ENCODE results near the gene IL18BP.

Gene IL18BP

DNA sequence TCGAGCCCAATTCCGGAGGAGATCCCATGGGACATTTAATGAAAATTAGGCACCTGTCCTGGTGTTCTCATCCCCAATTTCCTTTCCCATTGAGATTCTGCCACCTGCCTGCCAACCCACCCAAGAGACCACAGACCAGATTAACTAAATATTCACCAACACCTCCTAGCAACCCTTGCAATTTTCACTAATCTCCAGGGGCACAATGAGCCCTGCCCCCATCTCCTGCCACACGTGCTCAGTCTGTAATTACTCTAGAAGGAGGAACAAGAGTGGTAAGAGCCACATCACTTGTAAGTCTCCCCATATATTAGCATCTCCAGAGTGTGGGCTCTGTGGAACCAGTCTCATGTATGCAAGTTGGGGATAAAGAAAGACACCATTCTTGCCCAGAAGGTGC is 38.0 kb downstream of the IL18BP start:
- no peak overlapping the region for H3K4me3 ChIP-seq (ENCODE audit: control insufficient read depth, low read depth, low read length)
- no peak for DNase-seq (ENCODE audit: low read depth)
- TF ChIP-seq CTCF (conservative IDR thresholded peaks at IDR 0.05; ENCODE audit: control insufficient read depth, insufficient read depth, low read depth, low read length): no peak

DNA sequence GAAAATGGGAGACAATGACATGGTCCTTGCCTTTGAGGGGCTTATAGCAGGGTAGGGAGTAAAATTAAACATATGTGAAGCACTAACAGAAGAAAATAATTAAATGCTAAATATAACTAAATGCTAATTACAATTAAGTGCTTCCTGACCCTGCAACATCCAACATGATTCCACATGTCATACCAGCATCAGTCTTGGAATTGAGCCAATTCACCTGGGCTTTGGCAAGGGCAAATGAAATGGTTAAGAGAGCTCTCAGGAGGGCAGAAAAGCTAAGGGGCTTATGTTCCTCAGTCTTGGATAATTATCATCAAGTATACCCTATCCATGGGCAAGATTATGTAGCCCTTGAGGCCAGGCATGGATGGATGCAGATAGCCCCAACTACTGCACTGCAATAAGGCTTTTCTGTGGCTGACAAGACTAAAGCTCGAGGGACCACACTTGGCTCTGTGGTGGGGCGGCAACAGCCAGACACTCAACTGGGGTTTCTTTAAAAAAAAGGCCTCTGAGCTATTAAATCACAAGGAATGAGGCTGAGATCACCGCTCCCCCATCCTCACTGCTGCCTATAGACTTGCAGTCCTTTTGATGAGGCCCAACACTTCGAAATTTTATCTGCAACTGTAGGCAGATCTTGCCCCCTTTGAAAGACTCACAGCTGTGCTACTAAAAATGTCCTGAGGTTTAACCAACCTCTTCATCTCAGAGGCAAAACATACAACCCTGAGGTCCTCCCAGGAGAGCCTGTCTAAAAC is 39.0 kb downstream of the IL18BP start:
- peak overlapping the region; percentile 27 for H3K4me3 ChIP-seq (ENCODE audit: control insufficient read depth, low read depth, low read length)
- DNase-seq (ENCODE audit: low read depth): peak; percentile 26
- no peak for TF ChIP-seq CTCF (conservative IDR thresholded peaks at IDR 0.05; ENCODE audit: control insufficient read depth, insufficient read depth, low read depth, low read length)

- H3K4me3 ChIP-seq (ENCODE audit: control insufficient read depth, low read depth, low read length): peak overlapping the region; percentile 72
- no peak for TF ChIP-seq CTCF (conservative IDR thresholded peaks at IDR 0.05; ENCODE audit: control insufficient read depth, insufficient read depth, low read depth, low read length)
- peak; percentile 81 for DNase-seq (ENCODE audit: low read depth)
These were observed 39.8 kb downstream of the IL18BP start for GRCh38 chr11:72038491-72038890.

- no peak for TF ChIP-seq CTCF (conservative IDR thresholded peaks at IDR 0.05; ENCODE audit: control insufficient read depth, insufficient read depth, low read depth, low read length)
These were observed 40.5 kb downstream of the IL18BP start for GRCh38 chr11:72039031-72039855.

DNA sequence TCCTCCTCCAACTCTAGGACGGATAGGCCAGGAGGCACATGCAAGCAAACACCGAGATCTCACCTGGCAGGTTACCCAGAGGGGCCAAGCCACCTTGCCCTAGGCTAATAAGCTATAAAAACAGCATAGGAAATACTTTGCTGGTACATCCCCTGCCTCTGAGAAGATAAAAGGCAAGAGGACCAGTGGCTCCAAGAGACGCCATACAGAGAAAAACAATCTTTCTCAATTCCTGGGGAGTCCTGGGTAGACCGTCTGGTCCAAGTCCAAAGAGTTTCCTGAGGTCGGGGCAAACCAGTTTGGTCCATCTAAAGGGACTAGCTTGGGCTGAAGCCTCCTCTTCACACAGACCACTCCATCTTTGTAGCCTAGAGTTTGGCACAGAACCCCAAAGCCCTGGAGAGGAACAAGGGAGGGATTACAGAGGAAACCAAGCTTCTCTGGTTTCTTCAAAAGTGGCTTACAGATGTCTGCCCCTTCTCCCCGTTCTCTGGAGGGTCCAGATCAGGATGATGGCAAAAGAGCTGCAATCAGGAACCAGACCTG is 41.2 kb downstream of the IL18BP start:
- H3K4me3 ChIP-seq (ENCODE audit: control insufficient read depth, low read depth, low read length): peak overlapping the region; percentile 72
- no peak for TF ChIP-seq CTCF (conservative IDR thresholded peaks at IDR 0.05; ENCODE audit: control insufficient read depth, insufficient read depth, low read depth, low read length)
- DNase-seq (ENCODE audit: low read depth): no peak

More at GRCh38 chr11:72039031-72039855, 40.5 kb downstream of the IL18BP start:
- DNase-seq (ENCODE audit: low read depth): peak; percentile 73
- H3K4me3 ChIP-seq (ENCODE audit: control insufficient read depth, low read depth, low read length): peak overlapping the region; percentile 72

DNA sequence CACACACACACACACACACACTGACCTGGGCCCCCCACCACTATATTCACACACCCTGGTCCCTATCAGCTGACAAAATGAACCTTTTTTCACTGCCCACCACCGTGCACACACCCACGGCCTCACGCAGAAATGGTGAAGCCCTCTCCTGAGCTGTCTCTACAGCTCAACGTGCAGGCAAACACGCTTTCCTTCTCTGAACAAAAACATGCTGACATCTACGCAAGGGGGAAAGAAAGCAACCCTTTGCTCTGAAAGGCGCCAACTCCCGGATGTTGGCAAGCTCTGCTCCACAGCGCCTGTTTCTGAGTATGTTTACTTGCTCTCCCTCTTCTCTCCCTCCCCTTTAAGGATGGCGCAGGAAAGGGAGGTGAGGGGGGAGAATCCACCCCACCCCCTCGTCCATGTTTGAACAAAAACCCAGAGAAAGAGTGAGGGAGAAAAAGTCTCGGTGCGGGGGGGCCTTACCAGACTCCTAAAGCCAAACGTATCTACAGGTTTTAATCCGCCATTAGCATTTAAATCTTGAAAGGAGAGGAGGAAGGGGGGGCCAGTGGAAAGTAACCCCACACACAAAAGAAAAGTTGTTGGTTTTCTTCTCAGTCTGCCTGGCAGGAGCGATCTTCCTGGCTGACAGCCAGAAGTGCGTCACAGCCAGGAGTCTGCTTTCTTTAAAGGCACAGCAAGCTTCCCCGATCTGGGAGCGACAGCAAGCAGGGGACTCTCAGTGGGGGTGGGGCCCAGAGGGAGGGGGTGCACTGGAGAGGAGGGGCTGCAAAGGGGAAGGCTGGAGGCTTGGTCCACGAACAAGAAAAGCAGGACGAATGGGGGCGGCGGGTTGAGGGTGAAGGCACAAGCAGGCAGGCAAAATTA is 42.0 kb downstream of the IL18BP start:
- TF ChIP-seq CTCF (conservative IDR thresholded peaks at IDR 0.05; ENCODE audit: control insufficient read depth, insufficient read depth, low read depth, low read length): no peak
- DNase-seq (ENCODE audit: low read depth): peak; percentile 94
- peak overlapping the region; percentile 72 for H3K4me3 ChIP-seq (ENCODE audit: control insufficient read depth, low read depth, low read length)

Data from fibroblast of mammary gland (primary cell).